ENCODE measurements around the gene MOB3A.

Gene MOB3A

DNA sequence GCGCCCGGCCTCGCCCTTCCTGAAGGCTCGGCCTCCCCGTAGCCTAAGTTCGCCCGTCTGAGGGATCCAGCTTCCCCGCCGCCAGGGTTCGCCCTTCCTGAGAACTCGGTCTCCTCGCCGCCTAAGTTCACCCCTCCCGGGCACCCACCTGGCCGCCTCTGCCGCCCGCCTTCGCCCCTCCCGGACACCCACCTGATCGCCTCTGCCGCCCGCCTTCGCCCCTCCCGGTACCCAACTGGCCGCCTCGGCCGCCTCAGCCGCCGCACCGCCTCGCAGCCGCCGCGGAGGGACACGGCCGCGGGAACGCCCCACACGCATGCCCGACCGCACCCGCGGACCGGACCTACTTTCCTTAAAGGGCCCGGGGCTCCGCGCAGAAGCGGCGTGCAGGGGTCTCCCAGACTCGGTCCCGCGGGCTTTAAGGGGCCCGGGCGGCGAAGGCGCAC lies at the start of gene MOB3A:
Gene MOB3A (minus strand): TSS at position 293 of the 446 bp plus-strand sequence. CDS start 17,766 bp downstream, outside the sequence.
- DNase-seq (ENCODE audit: low read depth): peak; percentile 75
- peak within 1 kb of the TSS; percentile 71 for H3K4me3 ChIP-seq (ENCODE audit: control insufficient read depth, low read depth, low read length)
- TF ChIP-seq, protein P1, sequence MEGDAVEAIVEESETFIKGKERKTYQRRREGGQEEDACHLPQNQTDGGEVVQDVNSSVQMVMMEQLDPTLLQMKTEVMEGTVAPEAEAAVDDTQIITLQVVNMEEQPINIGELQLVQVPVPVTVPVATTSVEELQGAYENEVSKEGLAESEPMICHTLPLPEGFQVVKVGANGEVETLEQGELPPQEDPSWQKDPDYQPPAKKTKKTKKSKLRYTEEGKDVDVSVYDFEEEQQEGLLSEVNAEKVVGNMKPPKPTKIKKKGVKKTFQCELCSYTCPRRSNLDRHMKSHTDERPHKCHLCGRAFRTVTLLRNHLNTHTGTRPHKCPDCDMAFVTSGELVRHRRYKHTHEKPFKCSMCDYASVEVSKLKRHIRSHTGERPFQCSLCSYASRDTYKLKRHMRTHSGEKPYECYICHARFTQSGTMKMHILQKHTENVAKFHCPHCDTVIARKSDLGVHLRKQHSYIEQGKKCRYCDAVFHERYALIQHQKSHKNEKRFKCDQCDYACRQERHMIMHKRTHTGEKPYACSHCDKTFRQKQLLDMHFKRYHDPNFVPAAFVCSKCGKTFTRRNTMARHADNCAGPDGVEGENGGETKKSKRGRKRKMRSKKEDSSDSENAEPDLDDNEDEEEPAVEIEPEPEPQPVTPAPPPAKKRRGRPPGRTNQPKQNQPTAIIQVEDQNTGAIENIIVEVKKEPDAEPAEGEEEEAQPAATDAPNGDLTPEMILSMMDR (IDR thresholded peaks at IDR 0.05; ENCODE audit: control insufficient read depth, insufficient read depth, low read depth, low read length, missing control alignments): peak; percentile 56

DNA sequence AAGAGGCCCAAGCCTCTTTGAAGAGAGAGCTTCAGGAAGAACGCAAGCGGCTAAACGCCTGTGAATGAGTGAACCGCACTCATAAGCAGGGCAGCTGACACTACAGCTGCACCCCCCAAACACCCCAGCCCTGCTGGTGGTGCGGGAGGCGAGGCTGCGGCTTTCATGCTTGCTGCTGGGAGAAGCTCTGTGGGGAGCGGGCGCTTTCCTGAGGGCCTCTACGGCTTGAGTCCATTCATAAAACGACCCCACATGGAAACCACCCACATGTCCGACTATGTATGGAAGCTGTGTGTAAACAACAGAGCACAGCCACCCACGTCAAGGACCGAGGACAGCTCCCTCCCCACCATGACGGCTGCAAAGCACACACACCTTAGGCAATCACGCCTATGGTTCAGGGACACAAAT lies 49.7 kb upstream of the MOB3A start:
- TF ChIP-seq, protein P1 (IDR thresholded peaks at IDR 0.05; ENCODE audit: control insufficient read depth, insufficient read depth, low read depth, low read length, missing control alignments): no peak
- no peak for DNase-seq (ENCODE audit: low read depth)

DNA sequence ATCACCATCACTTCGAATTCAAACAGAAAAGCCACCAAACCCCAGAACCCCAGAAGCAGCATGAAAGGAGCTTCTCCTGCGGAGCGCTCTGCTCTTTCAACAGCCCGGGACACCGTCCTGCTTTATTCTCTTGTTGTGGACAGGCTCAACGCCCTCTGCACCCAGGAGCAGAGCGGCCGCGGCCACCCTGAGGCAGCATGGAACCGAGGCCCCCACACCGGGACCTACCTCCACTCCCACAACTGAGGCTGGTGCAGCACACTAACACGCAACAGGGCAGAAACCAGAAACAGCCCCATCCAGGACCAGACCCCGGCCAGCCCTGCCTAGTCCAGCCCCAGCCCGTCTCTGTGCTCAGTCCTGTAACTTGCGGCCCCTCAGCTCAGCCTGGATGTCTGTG lies 48.1 kb upstream of the MOB3A start:
- TF ChIP-seq, protein P1 (IDR thresholded peaks at IDR 0.05; ENCODE audit: control insufficient read depth, insufficient read depth, low read depth, low read length, missing control alignments): no peak
- no peak overlapping the region for H3K4me3 ChIP-seq (ENCODE audit: control insufficient read depth, low read depth, low read length)
- no peak for DNase-seq (ENCODE audit: low read depth)

More for the DNA sequence above, 49.7 kb upstream of the MOB3A start:
- no peak overlapping the region for H3K4me3 ChIP-seq (ENCODE audit: control insufficient read depth, low read depth, low read length)

DNA sequence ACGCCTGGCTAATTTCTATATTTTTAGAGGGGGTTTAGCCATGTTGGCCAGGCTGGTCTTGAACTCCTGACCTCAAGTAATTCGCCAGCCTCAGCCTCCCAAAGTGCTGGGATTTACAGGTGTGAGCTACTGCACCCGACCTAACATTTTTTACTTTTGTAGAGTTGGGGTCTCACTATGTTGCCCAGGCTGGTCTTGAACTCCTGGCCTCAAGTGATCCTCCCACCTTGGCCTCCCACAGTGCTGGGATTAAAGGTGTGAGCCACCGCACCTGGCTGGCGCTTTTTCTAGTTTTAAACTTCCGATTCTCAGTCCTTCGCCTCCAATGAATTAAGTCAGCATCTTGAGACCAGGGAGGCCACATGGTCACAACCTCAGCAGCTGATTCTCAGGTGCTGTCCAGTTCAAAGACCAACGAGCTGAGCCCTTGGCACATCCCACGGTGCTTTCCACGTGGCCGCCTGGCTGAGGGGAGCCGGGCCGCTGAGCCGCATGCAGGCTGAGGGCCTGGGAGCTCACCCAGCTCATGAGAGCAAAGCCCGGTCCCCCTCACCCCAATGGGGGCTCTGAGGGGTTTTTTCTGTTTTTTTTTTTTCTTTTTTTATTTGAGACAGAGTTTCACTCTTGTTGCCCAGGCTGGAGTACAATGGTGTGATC lies 46.2 kb upstream of the MOB3A start:
- TF ChIP-seq, protein P1 (IDR thresholded peaks at IDR 0.05; ENCODE audit: control insufficient read depth, insufficient read depth, low read depth, low read length, missing control alignments): no peak
- H3K4me3 ChIP-seq (ENCODE audit: control insufficient read depth, low read depth, low read length): no peak overlapping the region
- no peak for DNase-seq (ENCODE audit: low read depth)

DNA sequence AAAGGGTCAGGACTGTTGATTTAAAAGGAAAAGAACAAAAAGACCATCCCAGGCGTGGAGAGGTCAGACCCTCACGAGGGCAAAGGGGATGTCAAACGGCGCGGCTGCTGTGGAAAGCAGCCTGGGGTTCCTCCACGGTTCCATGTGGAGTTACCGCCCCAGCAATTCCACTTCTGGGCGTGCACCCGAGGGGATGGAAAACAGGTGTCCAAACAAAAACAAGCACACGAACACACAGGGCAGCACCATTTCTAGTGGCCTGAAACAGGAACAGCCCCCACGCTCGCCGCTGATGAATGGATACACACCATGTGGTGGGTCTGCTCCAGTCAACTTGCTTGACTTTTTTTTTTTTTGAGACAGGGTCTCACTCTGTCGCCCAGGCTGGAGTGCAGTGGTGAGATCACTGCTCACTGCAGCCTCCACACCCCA lies 44.0 kb upstream of the MOB3A start:
- TF ChIP-seq, protein P1 (IDR thresholded peaks at IDR 0.05; ENCODE audit: control insufficient read depth, insufficient read depth, low read depth, low read length, missing control alignments): no peak
- no peak overlapping the region for H3K4me3 ChIP-seq (ENCODE audit: control insufficient read depth, low read depth, low read length)
- no peak for DNase-seq (ENCODE audit: low read depth)

DNA sequence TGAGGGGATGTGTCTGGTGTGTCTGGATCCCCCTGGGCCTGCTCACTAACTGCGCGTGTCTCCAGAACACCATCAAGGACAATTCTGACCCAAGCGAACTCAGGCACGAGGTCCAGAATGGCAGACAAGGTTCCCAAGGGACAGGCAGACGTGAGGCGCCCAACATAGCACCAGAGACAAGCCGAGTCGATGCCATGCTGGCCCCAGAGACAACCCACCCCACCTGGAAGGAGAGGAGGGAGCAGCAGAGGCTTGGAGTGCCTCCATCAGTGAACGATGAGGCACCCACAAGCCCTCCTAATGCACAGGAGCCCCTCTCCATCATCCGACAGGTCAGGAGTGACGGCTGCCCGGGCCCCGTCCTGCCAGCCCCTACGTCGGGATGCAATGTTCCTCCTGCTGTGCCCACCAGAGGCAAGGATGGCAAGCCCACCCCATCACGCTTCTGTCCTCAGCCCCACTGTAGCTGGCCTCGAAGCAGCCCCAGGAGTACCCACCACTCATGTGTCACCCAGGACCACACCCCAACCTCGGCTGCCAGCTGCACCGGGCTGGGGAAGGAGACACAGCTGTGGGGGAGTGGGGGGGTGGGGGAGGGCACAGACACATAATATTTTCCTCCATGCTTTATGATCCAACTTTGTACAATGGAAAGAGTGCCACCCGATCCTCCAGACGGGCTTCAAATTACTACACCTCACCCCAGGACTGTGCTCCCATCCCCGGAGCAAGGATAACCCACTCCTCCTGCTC lies 43.4 kb upstream of the MOB3A start:
- TF ChIP-seq, protein P1 (IDR thresholded peaks at IDR 0.05; ENCODE audit: control insufficient read depth, insufficient read depth, low read depth, low read length, missing control alignments): no peak
- no peak for DNase-seq (ENCODE audit: low read depth)
- H3K4me3 ChIP-seq (ENCODE audit: control insufficient read depth, low read depth, low read length): no peak overlapping the region

All from AG09309 (cell line).